Ramos (cell line): ENCODE results near the gene PPP6R2.

ENCODE experiments used
- in situ Hi-C: fragments of 300-500 bp; cut with MboI; formaldehyde crosslinking; loops from one replicate; pipeline ENCODE4 v1.14.3; 2022; ENCODE audit warnings: low sequenced_read_pairs; ENCODE audit not compliant: unreplicated experiment

Gene PPP6R2

GRCh38 chr22:50481440-50482106 is 138.4 kb downstream of the PPP6R2 start, which contains the start of gene ADM2:
Gene ADM2, plus strand, starts transcription at chr22:50481543. Its CDS starts 305 bp downstream, at chr22:50481848.
- in situ Hi-C loops: no loop called here

- in situ Hi-C loops: no loop called here
Observed at GRCh38 chr22:50482107-50483074, 139.3 kb downstream of the PPP6R2 start.

- in situ Hi-C loops: no loop called here
Observed at GRCh38 chr22:50483106-50483505, 140.0 kb downstream of the PPP6R2 start.

- in situ Hi-C loops: no loop called here
Observed at GRCh38 chr22:50483556-50483955, 140.4 kb downstream of the PPP6R2 start.

- in situ Hi-C loops: no loop called here
Observed at GRCh38 chr22:50483977-50484853, 141.1 kb downstream of the PPP6R2 start.

- in situ Hi-C loops: no loop called here
Observed at GRCh38 chr22:50485221-50486131, 142.3 kb downstream of the PPP6R2 start.

GRCh38 chr22:50486561-50487289 is 143.6 kb downstream of the PPP6R2 start, which contains the start of gene MIOX:
Gene MIOX, plus strand, starts transcription at chr22:50486859. Its CDS starts 39 bp downstream, at chr22:50486898.
- in situ Hi-C loops: no loop called here

GRCh38 chr22:50487290-50488005 is 144.3 kb downstream of the PPP6R2 start:
- in situ Hi-C loops: no loop called here

- in situ Hi-C loops: no loop called here
Observed at GRCh38 chr22:50488006-50488677, 145.0 kb downstream of the PPP6R2 start.

GRCh38 chr22:50488886-50489285 is 145.8 kb downstream of the PPP6R2 start:
- in situ Hi-C loops: no loop called here

- in situ Hi-C loops: no loop called here
Observed at GRCh38 chr22:50489363-50490243, 146.5 kb downstream of the PPP6R2 start.

GRCh38 chr22:50490531-50491308 is 147.6 kb downstream of the PPP6R2 start:
- in situ Hi-C loops: no loop called here
